Hepatocyte (in vitro differentiated cells): Measurements from ENCODE around the gene TSSK3.

ENCODE experiments used
- CTCF ChIP-seq: fragments of 200-600 bp; sonication (generic); IDR thresholded peaks from 2 replicates; pipeline ENCODE4 v1.5.1; 2016; ENCODE audit warnings: antibody characterized with exemption, mild to moderate bottlenecking; ENCODE audit not compliant: poor library complexity
- EZH2 ChIP-seq: fragments of 200-600 bp; sonication (generic); IDR thresholded peaks from 2 replicates; pipeline ENCODE4 v1.6.1; 2016; ENCODE audit warnings: antibody characterized with exemption, mild to moderate bottlenecking, borderline replicate concordance

DNA sequence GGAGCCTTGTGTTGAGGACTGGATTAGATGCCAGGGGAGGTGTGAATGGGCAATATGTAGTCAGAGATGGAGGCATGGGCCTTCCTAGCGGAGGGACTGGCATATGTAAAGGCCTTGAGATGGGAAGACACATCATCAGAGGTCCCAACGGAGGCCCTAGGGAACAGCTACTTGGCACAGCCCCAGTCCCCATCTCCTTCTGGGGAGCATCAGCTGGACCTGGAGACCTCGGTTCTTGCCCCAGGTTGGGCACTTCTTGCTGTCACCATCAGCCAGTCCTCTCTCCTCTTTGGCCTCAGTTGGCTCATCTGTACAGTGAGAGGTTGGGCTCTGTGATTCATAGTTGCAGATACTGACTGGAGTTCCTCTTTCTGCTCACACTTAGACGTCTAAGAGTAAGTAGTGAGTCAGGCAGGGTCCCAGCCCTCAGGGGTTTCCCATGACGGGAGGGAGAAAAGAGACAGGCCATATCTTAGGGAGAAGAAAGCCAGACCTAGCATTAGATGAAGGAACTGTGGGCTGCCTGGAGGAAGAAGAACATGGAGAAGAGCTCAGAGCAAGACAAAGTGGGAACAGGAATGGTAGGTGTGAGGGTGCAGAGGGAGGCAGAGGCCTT is 22.9 kb upstream of the TSSK3 start:
- TF ChIP-seq CTCF (no peak), EZH2 (no peak)
